Skeletal muscle satellite cell (primary cell): ENCODE data around the gene MDH2.
"Not testable (repeated sequence)": the region's sequence is repeated elsewhere in the genome, so short reads cannot be mapped to it uniquely, and the experiment has no call there.

ENCODE experiments used
- H3K27me3 ChIP-seq: 2 replicates; pipeline ENCODE4 v1.7.0; 2013; ENCODE audit warnings: low read length; ENCODE audit not compliant: control insufficient read depth, insufficient read depth
- H3K36me3 ChIP-seq: 2 replicates; pipeline ENCODE4 v1.7.0; 2013; ENCODE audit warnings: mild to moderate bottlenecking, control low read depth, low read length; ENCODE audit not compliant: insufficient read depth
- H3K4me1 ChIP-seq: 2 replicates; pipeline ENCODE4 v1.7.0; 2013; ENCODE audit warnings: low read length; ENCODE audit not compliant: control insufficient read depth, insufficient read depth
- H3K4me2 ChIP-seq: 2 replicates; pipeline ENCODE4 v1.7.0; 2013; ENCODE audit warnings: mild to moderate bottlenecking, low read length
- H3K4me3 ChIP-seq: 2 replicates; pipeline ENCODE4 v1.7.0; 2013; ENCODE audit warnings: low read length
- H3K9ac ChIP-seq: 2 replicates; pipeline ENCODE4 v1.7.0; 2013; ENCODE audit warnings: mild to moderate bottlenecking, low read depth, low read length, moderate library complexity
- H3K9me3 ChIP-seq: replicated peaks from 2 replicates; pipeline ENCODE4 v1.7.0; 2013; ENCODE audit warnings: mild to moderate bottlenecking, control low read depth, low read length

MDH2 gene

DNA sequence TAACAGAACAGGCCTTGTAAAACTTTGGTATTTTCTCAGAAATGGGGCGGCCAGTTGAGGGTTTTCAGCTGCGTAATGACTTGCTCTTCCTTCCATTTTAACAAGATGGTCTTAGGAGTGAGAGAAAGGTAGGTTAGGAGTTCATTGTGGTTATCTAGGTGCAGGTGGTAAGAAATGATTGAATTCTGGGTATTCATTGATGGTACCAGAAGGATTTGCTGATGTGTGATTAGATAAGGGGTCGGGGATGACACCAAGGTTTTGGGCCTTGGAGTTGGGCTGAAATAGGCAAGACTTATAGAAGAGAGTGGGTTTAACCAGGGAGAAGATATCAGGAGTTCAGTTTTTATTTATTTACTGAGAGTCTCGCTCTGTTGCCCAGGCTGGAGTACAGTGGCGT, 2.6 kb downstream of the MDH2 start:
- Histone ChIP-seq H3K4me2 (no peak overlapping the region), H3K36me3 (peaks cover 11% of the 10 kb centered on the region), H3K27me3 (no peaks in the 10 kb centered on the region), H3K4me3 (no peak overlapping the region), H3K9ac (no peak overlapping the region), H3K4me1 (peaks cover 15% of the 10 kb centered on the region), H3K9me3 (no peaks in the 10 kb centered on the region)

DNA sequence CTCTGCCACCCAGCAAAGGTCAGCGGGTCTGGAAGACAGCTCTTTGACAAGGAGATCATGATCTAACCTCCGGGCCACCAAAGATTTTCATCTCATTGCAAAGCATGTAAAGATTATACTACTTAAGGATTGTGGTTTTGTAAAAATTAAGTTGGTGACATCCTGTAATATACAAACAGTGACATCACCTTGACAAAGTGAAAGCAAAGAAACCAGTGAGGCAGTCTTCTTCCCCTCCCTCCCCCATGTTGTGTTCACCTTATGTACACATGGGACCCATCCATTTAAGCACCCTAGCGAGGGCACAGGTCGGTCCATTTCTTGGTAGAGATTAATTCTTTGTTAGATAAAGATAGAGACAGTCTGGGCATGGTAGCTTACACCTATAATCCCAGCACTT, 3.9 kb downstream of the MDH2 start:
- Histone ChIP-seq H3K9ac (no peak overlapping the region), H3K9me3 (no peaks in the 10 kb centered on the region), H3K4me2 (no peak overlapping the region), H3K4me3 (no peak overlapping the region), H3K4me1 (peaks cover 15% of the 10 kb centered on the region), H3K27me3 (no peaks in the 10 kb centered on the region), H3K36me3 (peaks cover 14% of the 10 kb centered on the region)

GRCh38 chr7:76052681-76053080, 4.8 kb downstream of the MDH2 start:
- Histone ChIP-seq H3K4me1 (peaks cover 15% of the 10 kb centered on the region), H3K36me3 (peaks cover 23% of the 10 kb centered on the region)
- H3K9me3 ChIP-seq, H3K27me3 ChIP-seq, H3K4me3 ChIP-seq, H3K4me2 ChIP-seq, H3K9ac ChIP-seq: not testable (repeated sequence)

GRCh38 chr7:76053461-76053860, 5.6 kb downstream of the MDH2 start:
- Histone ChIP-seq H3K36me3 (peaks cover 31% of the 10 kb centered on the region), H3K4me1 (peaks cover 15% of the 10 kb centered on the region), H3K4me2 (no peak overlapping the region), H3K9me3 (no peaks in the 10 kb centered on the region), H3K4me3 (no peak overlapping the region), H3K27me3 (no peaks in the 10 kb centered on the region), H3K9ac (no peak overlapping the region)

DNA sequence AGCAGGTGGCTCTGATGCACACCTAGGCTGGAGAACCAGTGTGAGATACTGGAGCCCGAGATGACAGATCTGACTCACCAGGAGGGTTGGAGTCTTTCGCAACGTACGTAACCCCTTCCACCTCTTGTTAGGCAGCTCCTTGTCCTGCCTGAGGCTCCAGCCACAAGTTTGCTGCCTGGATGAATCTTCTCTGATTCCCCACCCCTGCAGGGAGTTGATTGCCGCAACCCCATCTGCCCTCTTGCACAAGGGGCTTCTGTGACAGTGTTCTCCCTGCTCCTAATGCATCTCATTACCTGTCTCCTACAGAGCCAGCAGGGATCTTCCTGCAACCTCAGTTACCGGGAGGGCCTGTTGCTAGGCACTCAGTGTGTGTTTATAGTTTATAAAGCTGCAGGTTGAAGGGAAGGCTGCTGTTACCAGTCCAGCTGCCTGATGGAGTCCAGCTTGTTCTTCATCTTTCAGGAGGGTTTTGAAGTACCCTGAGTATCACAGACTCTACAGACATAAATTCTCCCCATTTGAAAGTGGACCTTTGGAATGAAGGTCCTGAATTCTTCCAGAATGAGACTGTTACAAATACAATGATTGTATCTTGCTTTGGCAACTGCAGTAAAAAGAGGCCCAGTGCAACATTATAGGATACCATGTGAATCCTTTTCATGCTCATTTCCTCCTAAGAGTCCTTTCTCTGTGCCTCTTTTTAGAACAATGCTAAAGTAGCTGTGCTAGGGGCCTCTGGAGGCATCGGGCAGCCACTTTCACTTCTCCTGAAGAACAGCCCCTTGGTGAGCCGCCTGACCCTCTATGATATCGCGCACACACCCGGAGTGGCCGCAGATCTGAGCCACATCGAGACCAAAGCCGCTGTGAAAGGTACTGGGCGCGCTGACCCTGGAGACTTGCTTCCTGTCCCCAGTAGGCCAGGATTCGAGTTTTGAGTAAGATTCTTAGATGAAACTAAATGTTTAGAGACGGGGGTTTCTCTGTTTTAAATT, 6.5 kb downstream of the MDH2 start:
- H3K36me3 ChIP-seq = peaks cover 40% of the 10 kb centered on the region
- no peak overlapping the region for H3K4me2 ChIP-seq
- no peak overlapping the region for H3K9ac ChIP-seq
- no peaks in the 10 kb centered on the region for H3K27me3 ChIP-seq
- H3K4me3 ChIP-seq = no peak overlapping the region
- H3K9me3 ChIP-seq = no peaks in the 10 kb centered on the region
- peaks cover 10% of the 10 kb centered on the region for H3K4me1 ChIP-seq

DNA sequence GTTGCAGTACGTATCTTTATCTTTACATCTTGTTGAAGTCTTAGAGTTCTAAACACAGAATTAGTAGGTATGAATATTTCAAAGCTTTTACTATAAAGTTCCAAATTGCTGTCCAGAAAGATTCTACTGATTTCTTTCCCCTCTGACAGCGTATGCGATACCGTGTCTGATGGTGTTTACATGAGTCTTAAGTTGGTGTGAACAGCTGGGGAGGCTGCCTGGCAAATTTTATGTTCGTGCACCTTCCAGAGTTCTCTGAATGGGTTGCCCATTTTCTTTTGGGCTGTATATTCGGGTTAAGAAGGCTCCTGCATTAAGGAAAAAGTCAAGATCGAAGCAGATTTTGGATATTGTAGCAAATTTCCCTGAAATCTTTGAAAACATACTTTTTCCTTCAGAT, 8.3 kb downstream of the MDH2 start:
- no peak overlapping the region for H3K4me3 ChIP-seq
- H3K4me2 ChIP-seq = no peak overlapping the region
- no peaks in the 10 kb centered on the region for H3K27me3 ChIP-seq
- H3K9ac ChIP-seq = no peak overlapping the region
- H3K36me3 ChIP-seq = peaks cover 52% of the 10 kb centered on the region
- H3K9me3 ChIP-seq = no peaks in the 10 kb centered on the region
- H3K4me1 ChIP-seq = peaks cover 10% of the 10 kb centered on the region

DNA sequence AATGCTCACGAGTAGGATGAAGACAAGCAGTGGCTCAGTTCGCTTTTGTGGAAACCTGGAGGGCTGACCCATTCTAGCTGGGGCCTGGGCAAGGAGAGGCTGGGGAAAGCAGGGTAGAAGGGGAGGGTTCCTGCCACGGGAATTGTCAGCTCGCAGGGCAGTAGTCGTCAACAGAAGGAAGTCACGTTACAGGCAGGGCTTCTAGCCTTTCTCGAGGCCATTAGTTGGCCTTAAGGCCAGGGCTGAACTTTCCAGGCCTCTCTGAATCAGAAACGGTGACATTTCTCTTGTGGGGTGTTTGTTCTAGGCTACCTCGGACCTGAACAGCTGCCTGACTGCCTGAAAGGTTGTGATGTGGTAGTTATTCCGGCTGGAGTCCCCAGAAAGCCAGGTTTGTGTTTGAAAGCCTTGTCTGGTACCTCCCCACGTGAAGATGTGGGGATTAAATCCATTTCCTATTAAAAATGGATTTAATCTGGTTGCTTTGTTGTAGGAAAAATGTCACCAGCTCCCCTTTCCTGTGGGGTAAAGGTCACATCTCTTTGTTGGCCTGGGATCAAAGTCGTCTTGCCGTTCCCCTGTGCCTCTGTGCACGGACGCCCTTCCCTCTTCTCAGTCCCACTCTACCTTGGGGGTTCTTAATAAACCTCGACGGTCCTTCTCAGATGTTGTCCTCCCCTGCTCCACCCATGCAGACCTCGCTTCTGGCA, 9.4 kb downstream of the MDH2 start:
- Histone ChIP-seq H3K9ac (no peak overlapping the region), H3K4me2 (no peak overlapping the region), H3K27me3 (no peaks in the 10 kb centered on the region), H3K4me1 (peaks cover 10% of the 10 kb centered on the region), H3K9me3 (no peaks in the 10 kb centered on the region), H3K36me3 (peaks cover 57% of the 10 kb centered on the region), H3K4me3 (no peak overlapping the region)

GRCh38 chr7:76057813-76058145, 9.9 kb downstream of the MDH2 start:
- no peaks in the 10 kb centered on the region for H3K9me3 ChIP-seq
- no peak overlapping the region for H3K4me3 ChIP-seq
- H3K9ac ChIP-seq = no peak overlapping the region
- no peak overlapping the region for H3K4me2 ChIP-seq
- H3K36me3 ChIP-seq = peaks cover 63% of the 10 kb centered on the region
- peaks cover 10% of the 10 kb centered on the region for H3K4me1 ChIP-seq
- H3K27me3 ChIP-seq = no peaks in the 10 kb centered on the region

DNA sequence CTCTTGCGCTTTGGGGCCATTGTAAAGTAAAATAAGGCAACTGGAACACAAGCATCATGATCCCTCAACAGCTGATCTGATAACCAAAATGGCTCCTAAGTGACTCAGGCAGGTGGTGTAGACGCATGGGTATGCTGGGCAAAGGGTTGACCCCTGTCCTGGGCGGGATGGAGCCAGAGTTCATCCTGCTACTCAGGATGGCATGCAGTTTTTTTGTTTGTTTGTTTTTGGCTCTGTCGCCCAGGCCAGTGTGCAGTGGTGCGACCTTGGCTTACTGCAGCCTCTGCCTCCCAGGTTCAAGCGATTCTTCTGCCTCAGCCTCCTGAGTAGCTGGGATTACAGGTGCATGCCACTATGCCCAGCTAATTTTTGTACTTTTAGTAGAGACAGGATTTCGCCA, 10.8 kb downstream of the MDH2 start:
- H3K27me3 ChIP-seq, H3K4me2 ChIP-seq, H3K9ac ChIP-seq, H3K9me3 ChIP-seq, H3K4me1 ChIP-seq, H3K4me3 ChIP-seq: not testable (repeated sequence)
- H3K36me3 ChIP-seq = peaks cover 72% of the 10 kb centered on the region

- H3K4me2 ChIP-seq = no peak overlapping the region
- no peaks in the 10 kb centered on the region for H3K27me3 ChIP-seq
- peaks cover 92% of the 10 kb centered on the region for H3K36me3 ChIP-seq
- no peak overlapping the region for H3K4me3 ChIP-seq
- no peak overlapping the region for H3K9ac ChIP-seq
- no peaks in the 10 kb centered on the region for H3K4me1 ChIP-seq
- H3K9me3 ChIP-seq = no peaks in the 10 kb centered on the region
Measured at GRCh38 chr7:76060842-76061241, 12.9 kb downstream of the MDH2 start.

DNA sequence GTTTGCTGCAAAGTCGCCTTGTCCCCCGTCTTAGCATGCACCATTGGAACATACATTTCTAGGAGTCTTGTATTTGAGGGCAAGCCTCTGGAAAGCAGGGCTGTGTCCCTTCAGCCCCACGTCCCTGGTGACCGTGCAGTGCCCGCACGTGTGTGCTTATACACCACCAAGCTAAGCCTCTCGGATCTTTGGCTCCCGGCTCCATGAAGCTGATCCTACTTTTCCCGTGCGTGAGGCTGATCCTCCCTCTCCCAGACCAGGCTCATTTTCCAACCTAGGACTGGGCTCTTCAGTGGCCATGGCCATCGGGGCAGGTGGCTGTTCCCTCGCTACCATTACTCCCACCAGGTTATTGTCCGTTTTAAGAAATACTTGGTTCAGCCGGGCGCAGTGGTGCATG, 14.3 kb downstream of the MDH2 start:
- H3K4me1 ChIP-seq = peaks cover 6% of the 10 kb centered on the region
- H3K9ac ChIP-seq = no peak overlapping the region
- H3K4me3 ChIP-seq = no peak overlapping the region
- peaks cover 97% of the 10 kb centered on the region for H3K36me3 ChIP-seq
- no peaks in the 10 kb centered on the region for H3K27me3 ChIP-seq
- H3K4me2 ChIP-seq = no peak overlapping the region
- H3K9me3 ChIP-seq = no peaks in the 10 kb centered on the region
